ENCODE measurements around the gene DSCAM. TPM values are rescaled to one million over a fixed set of nuclear protein-coding genes. Genes with fewer than 3 reads are reported as not detected.

Gene DSCAM
- total and polyA plus RNA-seq, 12 donors, result under 0.01 to 0.11 (median 0.07) TPM; not detected in 5

GRCh38 chr21:40556442-40556968 is 290.5 kb downstream of the DSCAM start:
- no peaks in the 10 kb centered on the region for H3K9me3 ChIP-seq (replicated peaks in 1 of 3)
- H3K4me3 ChIP-seq, result no peak overlapping the region
- WGBS, 4 donors, result 0 to 73% (median 50%) methylated on average over 1 of the region's 1 CpG
- TF ChIP-seq, protein P1, sequence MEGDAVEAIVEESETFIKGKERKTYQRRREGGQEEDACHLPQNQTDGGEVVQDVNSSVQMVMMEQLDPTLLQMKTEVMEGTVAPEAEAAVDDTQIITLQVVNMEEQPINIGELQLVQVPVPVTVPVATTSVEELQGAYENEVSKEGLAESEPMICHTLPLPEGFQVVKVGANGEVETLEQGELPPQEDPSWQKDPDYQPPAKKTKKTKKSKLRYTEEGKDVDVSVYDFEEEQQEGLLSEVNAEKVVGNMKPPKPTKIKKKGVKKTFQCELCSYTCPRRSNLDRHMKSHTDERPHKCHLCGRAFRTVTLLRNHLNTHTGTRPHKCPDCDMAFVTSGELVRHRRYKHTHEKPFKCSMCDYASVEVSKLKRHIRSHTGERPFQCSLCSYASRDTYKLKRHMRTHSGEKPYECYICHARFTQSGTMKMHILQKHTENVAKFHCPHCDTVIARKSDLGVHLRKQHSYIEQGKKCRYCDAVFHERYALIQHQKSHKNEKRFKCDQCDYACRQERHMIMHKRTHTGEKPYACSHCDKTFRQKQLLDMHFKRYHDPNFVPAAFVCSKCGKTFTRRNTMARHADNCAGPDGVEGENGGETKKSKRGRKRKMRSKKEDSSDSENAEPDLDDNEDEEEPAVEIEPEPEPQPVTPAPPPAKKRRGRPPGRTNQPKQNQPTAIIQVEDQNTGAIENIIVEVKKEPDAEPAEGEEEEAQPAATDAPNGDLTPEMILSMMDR (IDR thresholded peaks at IDR 0.05), result no peak
- no peak for TF ChIP-seq POLR2A (IDR thresholded peaks at IDR 0.05)
- DNase-seq, result no peak
- H3K4me1 ChIP-seq (replicated peaks in 1 of 2), result no peaks in the 10 kb centered on the region
- intact Hi-C loops (cut with DNase I), result no loop called here
- H3K36me3 ChIP-seq (replicated peaks in 1 of 2), result no peaks in the 10 kb centered on the region
- H3K27ac ChIP-seq, result no peak overlapping the region
- H3K27me3 ChIP-seq, result no peaks in the 10 kb centered on the region

DNA sequence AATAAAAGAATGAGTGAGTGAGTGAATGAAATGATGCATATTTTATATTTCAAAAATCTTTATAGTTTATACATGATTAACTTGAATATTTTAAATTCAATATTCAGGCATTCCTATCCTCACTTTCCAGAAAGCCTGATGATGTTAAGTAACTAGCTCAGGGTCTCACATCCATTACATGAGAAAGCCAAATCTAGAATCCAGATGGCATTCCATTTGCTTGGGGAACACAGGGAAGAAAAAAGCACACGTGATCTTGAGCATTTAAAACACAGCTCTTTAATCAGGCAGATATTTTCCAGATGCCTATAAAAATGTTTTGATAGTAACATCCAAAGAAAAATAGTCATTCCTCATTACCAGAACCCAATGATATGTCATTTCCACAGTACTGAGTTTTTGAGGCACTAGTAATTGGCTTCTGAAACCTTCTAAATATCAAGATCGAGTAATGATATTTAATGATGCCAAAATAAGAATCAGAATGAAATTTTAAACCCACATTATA is 291.9 kb downstream of the DSCAM start:
- intact Hi-C loops (cut with DNase I), result no loop called here
- no peak for DNase-seq

GRCh38 chr21:40553781-40554180 is 293.2 kb downstream of the DSCAM start:
- no peak for DNase-seq
- intact Hi-C loops (cut with DNase I), result no loop called here
- Histone ChIP-seq H3K4me1 (replicated peaks in 1 of 2) (no peaks in the 10 kb centered on the region), H3K27ac (no peak overlapping the region), H3K9me3 (replicated peaks in 1 of 3) (no peaks in the 10 kb centered on the region), H3K27me3 (no peaks in the 10 kb centered on the region), H3K4me3 (no peak overlapping the region), H3K36me3 (replicated peaks in 1 of 2) (no peaks in the 10 kb centered on the region)
- TF ChIP-seq, protein P1 (IDR thresholded peaks at IDR 0.05), result no peak
- no peak for TF ChIP-seq POLR2A (IDR thresholded peaks at IDR 0.05)
- 62 to 79% (median 75%) methylated on average over 3 of the region's 3 CpGs for WGBS, 4 donors

More for the DNA sequence above, 291.9 kb downstream of the DSCAM start:
- WGBS, 4 donors, result 52 to 57% (median 56%) methylated on average over 2 of the region's 2 CpGs
- no peaks in the 10 kb centered on the region for H3K27me3 ChIP-seq
- no peaks in the 10 kb centered on the region for H3K36me3 ChIP-seq (replicated peaks in 1 of 2)
- no peaks in the 10 kb centered on the region for H3K9me3 ChIP-seq (replicated peaks in 1 of 3)
- no peaks in the 10 kb centered on the region for H3K4me1 ChIP-seq (replicated peaks in 1 of 2)
- no peak for TF ChIP-seq POLR2A (IDR thresholded peaks at IDR 0.05)
- TF ChIP-seq, protein P1 (IDR thresholded peaks at IDR 0.05), result no peak
- H3K27ac ChIP-seq, result no peak overlapping the region
- H3K4me3 ChIP-seq, result no peak overlapping the region

DNA sequence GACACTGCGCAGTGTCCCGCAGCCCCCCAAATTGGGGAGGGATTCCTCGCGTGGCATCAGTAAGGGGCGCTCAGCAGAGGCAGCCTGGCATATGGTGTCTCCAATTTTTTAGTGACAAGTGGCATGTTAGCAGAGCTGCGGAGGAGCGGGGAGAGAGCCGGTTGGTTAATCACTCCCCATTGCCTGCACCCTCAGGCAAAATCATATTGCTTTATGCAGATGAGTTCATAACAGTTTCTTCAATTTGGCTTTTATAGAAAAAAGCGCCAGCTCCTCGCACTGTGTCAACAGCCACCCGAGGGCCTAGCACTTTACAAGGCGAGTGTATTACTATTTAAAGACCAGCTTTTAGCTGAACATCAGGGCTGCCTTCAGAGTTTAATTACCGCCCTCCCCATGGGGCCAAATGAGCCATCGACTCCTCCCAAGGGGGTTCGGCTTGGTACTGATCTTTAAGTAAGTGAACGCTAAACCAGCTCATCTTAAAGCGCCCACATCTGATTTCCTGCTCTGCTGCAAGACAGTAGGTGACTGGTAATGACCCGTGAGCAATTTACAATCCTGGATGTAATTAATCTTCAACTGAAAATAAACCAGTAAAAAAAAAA is 298.9 kb downstream of the DSCAM start:
- Histone ChIP-seq H3K4me3 (no peak overlapping the region), H3K27ac (no peak overlapping the region), H3K27me3 (no peaks in the 10 kb centered on the region), H3K36me3 (replicated peaks in 1 of 2) (no peaks in the 10 kb centered on the region), H3K9me3 (replicated peaks in 1 of 3) (no peaks in the 10 kb centered on the region), H3K4me1 (replicated peaks in 1 of 2) (no peaks in the 10 kb centered on the region)
- intact Hi-C loops (cut with DNase I), result no loop called here
- no peak for DNase-seq
- 78 to 86% (median 80%) methylated on average over 15 to 18 of the region's 18 CpGs for WGBS, 4 donors
- TF ChIP-seq POLR2A (IDR thresholded peaks at IDR 0.05), result no peak
- TF ChIP-seq, protein P1 (IDR thresholded peaks at IDR 0.05), result no peak
